ENCODE data around the gene CLCF1. TPM values are rescaled to one million over a fixed set of nuclear protein-coding genes. Genes with fewer than 3 reads are reported as not detected.

Gene CLCF1
- polyA plus RNA-seq, 1 donor (not counting 4 experiments of a cell fraction or from before 2014, with no cell fraction given): 2.7 TPM

DNA sequence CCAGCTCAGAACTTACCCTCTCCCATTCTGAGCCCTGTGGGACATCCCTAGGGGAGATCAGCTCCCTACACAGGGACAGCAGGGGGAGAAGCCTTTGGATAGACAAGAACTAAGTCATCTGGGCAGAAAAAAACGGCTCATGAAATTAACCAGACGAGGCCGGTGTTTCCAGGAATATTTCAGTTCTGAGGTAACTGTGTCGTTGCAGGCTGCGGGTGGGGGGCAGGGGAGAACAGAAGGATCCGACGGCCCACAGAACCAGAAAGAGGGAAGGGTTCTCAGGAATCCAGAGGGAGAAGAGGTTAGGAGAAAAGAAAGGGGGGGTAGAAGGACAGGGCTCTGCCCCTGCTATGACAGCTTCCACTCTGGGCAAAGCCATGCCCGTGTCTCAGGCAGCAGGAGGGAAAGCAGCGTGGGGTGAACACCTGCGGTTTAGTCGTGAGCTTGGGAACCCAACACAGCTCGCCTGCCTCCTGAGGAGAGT lies 3.6 kb downstream of the CLCF1 start:
- H2AFZ ChIP-seq (ENCODE audit: control insufficient read depth, low read length): no peak overlapping the region
- H3K4me3 ChIP-seq (ENCODE audit: control insufficient read depth in 2 of 3, extremely low read depth in 1 of 3, insufficient read depth in 2 of 3, low read depth in 1 of 3, low read length in 3 of 3): no peak overlapping the region
- H3K9ac ChIP-seq (ENCODE audit: control insufficient read depth, extremely low read depth, insufficient read depth, low read length): no peak overlapping the region
- H3K4me1 ChIP-seq (ENCODE audit: control insufficient read depth, extremely low read depth, insufficient read depth, low read length): peaks cover 28% of the 10 kb centered on the region
- no peak overlapping the region for H3K27ac ChIP-seq (ENCODE audit: control insufficient read depth, insufficient read depth, low read length)
- DNase-seq (ENCODE audit: low read depth, low spot score) (no peak), FAIRE-seq (no peak)
- H3K79me2 ChIP-seq (ENCODE audit: control insufficient read depth, insufficient read depth, low read length): no peaks in the 10 kb centered on the region
- H3K27me3 ChIP-seq (ENCODE audit: control insufficient read depth, extremely low read depth, insufficient read depth, low read length): no peaks in the 10 kb centered on the region
- no peak overlapping the region for H3K4me2 ChIP-seq (ENCODE audit: control insufficient read depth, extremely low read depth, insufficient read depth, low read depth, low read length)
- no peaks in the 10 kb centered on the region for H3K9me1 ChIP-seq (ENCODE audit: control insufficient read depth, extremely low read depth, insufficient read depth, low read length)
- H3K36me3 ChIP-seq (ENCODE audit: control insufficient read depth in 2 of 2, extremely low read depth in 1 of 2, insufficient read depth in 2 of 2, low read length in 2 of 2): peaks cover 1 to 5% of the 10 kb centered on the region in 2 experiments
- H3K9me3 ChIP-seq (ENCODE audit: control insufficient read depth, low read depth, low read length): no peaks in the 10 kb centered on the region
- dilution Hi-C loops (cut with MboI; ENCODE audit: extremely low pct_ligation_motif_present, low sequenced_read_pairs): no loop called here
- TF ChIP-seq EZH2 (IDR thresholded peaks at IDR 0.05; ENCODE audit: low read length): no peak
- TF ChIP-seq, protein P1, sequence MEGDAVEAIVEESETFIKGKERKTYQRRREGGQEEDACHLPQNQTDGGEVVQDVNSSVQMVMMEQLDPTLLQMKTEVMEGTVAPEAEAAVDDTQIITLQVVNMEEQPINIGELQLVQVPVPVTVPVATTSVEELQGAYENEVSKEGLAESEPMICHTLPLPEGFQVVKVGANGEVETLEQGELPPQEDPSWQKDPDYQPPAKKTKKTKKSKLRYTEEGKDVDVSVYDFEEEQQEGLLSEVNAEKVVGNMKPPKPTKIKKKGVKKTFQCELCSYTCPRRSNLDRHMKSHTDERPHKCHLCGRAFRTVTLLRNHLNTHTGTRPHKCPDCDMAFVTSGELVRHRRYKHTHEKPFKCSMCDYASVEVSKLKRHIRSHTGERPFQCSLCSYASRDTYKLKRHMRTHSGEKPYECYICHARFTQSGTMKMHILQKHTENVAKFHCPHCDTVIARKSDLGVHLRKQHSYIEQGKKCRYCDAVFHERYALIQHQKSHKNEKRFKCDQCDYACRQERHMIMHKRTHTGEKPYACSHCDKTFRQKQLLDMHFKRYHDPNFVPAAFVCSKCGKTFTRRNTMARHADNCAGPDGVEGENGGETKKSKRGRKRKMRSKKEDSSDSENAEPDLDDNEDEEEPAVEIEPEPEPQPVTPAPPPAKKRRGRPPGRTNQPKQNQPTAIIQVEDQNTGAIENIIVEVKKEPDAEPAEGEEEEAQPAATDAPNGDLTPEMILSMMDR (optimal IDR thresholded peaks at IDR 0.05 in 1 of 3, IDR thresholded peaks at IDR 0.05 in 1 of 3, conservative IDR thresholded peaks at IDR 0.05 in 1 of 3; ENCODE audit: extremely low read depth in 1 of 3, insufficient read depth in 2 of 3, low read length in 3 of 3): no peak
- H4K20me1 ChIP-seq (ENCODE audit: control insufficient read depth, extremely low read depth, insufficient read depth, low read length): peaks cover 5% of the 10 kb centered on the region

DNA sequence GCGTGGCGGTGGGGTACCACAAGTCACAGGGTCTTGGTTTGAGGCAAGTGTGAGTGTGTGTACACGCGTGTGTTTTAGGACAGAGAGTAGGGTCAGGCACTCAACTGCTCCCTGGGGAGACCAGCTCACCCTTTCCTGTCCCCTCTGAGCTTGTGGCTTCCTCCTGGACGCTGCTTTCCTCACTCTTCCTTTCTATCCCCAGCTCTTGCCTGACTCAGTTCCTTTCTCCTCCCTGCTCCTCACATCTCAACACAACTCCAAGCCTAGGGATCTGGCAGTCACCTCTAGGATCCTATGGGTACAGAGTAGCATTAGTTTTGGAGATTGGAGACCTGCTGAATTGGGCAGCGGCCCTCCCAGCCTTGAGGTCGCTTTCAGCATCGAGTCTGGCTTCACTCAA lies 4.1 kb downstream of the CLCF1 start:
- Histone ChIP-seq H3K36me3 (ENCODE audit: control insufficient read depth in 2 of 2, extremely low read depth in 1 of 2, insufficient read depth in 2 of 2, low read length in 2 of 2) (peaks cover 4 to 6% of the 10 kb centered on the region in 2 experiments), H3K27ac (ENCODE audit: control insufficient read depth, insufficient read depth, low read length) (no peak overlapping the region), H3K9ac (ENCODE audit: control insufficient read depth, extremely low read depth, insufficient read depth, low read length) (no peak overlapping the region), H4K20me1 (ENCODE audit: control insufficient read depth, extremely low read depth, insufficient read depth, low read length) (peaks cover 5% of the 10 kb centered on the region), H3K4me3 (ENCODE audit: control insufficient read depth in 2 of 3, extremely low read depth in 1 of 3, insufficient read depth in 2 of 3, low read depth in 1 of 3, low read length in 3 of 3) (no peak overlapping the region), H3K9me3 (ENCODE audit: control insufficient read depth, low read depth, low read length) (no peaks in the 10 kb centered on the region), H2AFZ (ENCODE audit: control insufficient read depth, low read length) (no peak overlapping the region), H3K79me2 (ENCODE audit: control insufficient read depth, insufficient read depth, low read length) (no peaks in the 10 kb centered on the region), H3K4me1 (ENCODE audit: control insufficient read depth, extremely low read depth, insufficient read depth, low read length) (peaks cover 23% of the 10 kb centered on the region), H3K27me3 (ENCODE audit: control insufficient read depth, extremely low read depth, insufficient read depth, low read length) (no peaks in the 10 kb centered on the region), H3K4me2 (ENCODE audit: control insufficient read depth, extremely low read depth, insufficient read depth, low read depth, low read length) (no peak overlapping the region), H3K9me1 (ENCODE audit: control insufficient read depth, extremely low read depth, insufficient read depth, low read length) (no peaks in the 10 kb centered on the region)
- dilution Hi-C loops (cut with MboI; ENCODE audit: extremely low pct_ligation_motif_present, low sequenced_read_pairs): no loop called here
- TF ChIP-seq EZH2 (IDR thresholded peaks at IDR 0.05; ENCODE audit: low read length): no peak
- TF ChIP-seq, protein P1 (optimal IDR thresholded peaks at IDR 0.05 in 1 of 3, IDR thresholded peaks at IDR 0.05 in 1 of 3, conservative IDR thresholded peaks at IDR 0.05 in 1 of 3; ENCODE audit: extremely low read depth in 1 of 3, insufficient read depth in 2 of 3, low read length in 3 of 3): no peak
- DNase-seq (ENCODE audit: low read depth, low spot score): no peak
- no peak for FAIRE-seq

Measured in keratinocyte (primary cell).